Rectal smooth muscle tissue (tissue), 1 donor: ENCODE measurements around the gene P2RX2.

Experiments
- H3K27ac ChIP-seq: one replicate; pipeline ENCODE4 v1.7.0; 2013; ENCODE audit warnings: low read depth, low read length, inconsistent platforms
- H3K27me3 ChIP-seq: one replicate; pipeline ENCODE4 v1.7.0; 2013; ENCODE audit warnings: low read length; ENCODE audit not compliant: control insufficient read depth, insufficient read depth
- H3K36me3 ChIP-seq: one replicate; pipeline ENCODE4 v1.7.0; 2013; ENCODE audit warnings: low read length; ENCODE audit not compliant: control insufficient read depth, insufficient read depth
- H3K4me1 ChIP-seq: one replicate; pipeline ENCODE4 v1.7.0; 2013; ENCODE audit warnings: low read length; ENCODE audit not compliant: control insufficient read depth, insufficient read depth
- H3K4me3 ChIP-seq: one replicate; pipeline ENCODE4 v1.7.0; 2013; ENCODE audit warnings: low read length
- H3K9ac ChIP-seq: one replicate; pipeline ENCODE4 v1.7.0; 2013; ENCODE audit warnings: low read length

The P2RX2 gene

GRCh38 chr12:132577191-132577920, 41.2 kb upstream of the P2RX2 start:
- Histone ChIP-seq H3K27ac (no peak overlapping the region), H3K9ac (no peak overlapping the region), H3K27me3 (no peaks in the 10 kb centered on the region), H3K36me3 (peaks cover 9% of the 10 kb centered on the region), H3K4me3 (no peak overlapping the region), H3K4me1 (no peaks in the 10 kb centered on the region)

GRCh38 chr12:132578118-132578517, 40.5 kb upstream of the P2RX2 start:
- H3K4me1 ChIP-seq = no peaks in the 10 kb centered on the region
- no peak overlapping the region for H3K4me3 ChIP-seq
- H3K27me3 ChIP-seq = no peaks in the 10 kb centered on the region
- peaks cover 9% of the 10 kb centered on the region for H3K36me3 ChIP-seq
- no peak overlapping the region for H3K27ac ChIP-seq
- no peak overlapping the region for H3K9ac ChIP-seq

- H3K9ac ChIP-seq = no peak overlapping the region
- peaks cover 9% of the 10 kb centered on the region for H3K36me3 ChIP-seq
- H3K27me3 ChIP-seq = no peaks in the 10 kb centered on the region
- H3K27ac ChIP-seq = no peak overlapping the region
- no peaks in the 10 kb centered on the region for H3K4me1 ChIP-seq
- H3K4me3 ChIP-seq = no peak overlapping the region
Observed at GRCh38 chr12:132578826-132579225, 39.8 kb upstream of the P2RX2 start.

GRCh38 chr12:132579744-132580143, 38.8 kb upstream of the P2RX2 start:
- H3K27me3 ChIP-seq = no peaks in the 10 kb centered on the region
- H3K4me3 ChIP-seq = no peak overlapping the region
- peaks cover 7% of the 10 kb centered on the region for H3K36me3 ChIP-seq
- no peak overlapping the region for H3K27ac ChIP-seq
- no peaks in the 10 kb centered on the region for H3K4me1 ChIP-seq
- no peak overlapping the region for H3K9ac ChIP-seq

- H3K36me3 ChIP-seq = peaks cover 7% of the 10 kb centered on the region
- no peaks in the 10 kb centered on the region for H3K4me1 ChIP-seq
Observed at GRCh38 chr12:132580701-132581292, 37.8 kb upstream of the P2RX2 start.

GRCh38 chr12:132581348-132582057, 37.1 kb upstream of the P2RX2 start:
- no peak overlapping the region for H3K9ac ChIP-seq
- no peaks in the 10 kb centered on the region for H3K27me3 ChIP-seq
- peaks cover 7% of the 10 kb centered on the region for H3K36me3 ChIP-seq
- no peaks in the 10 kb centered on the region for H3K4me1 ChIP-seq
- no peak overlapping the region for H3K27ac ChIP-seq
- no peak overlapping the region for H3K4me3 ChIP-seq

More at GRCh38 chr12:132580701-132581292, 37.8 kb upstream of the P2RX2 start:
- Histone ChIP-seq H3K27me3 (no peaks in the 10 kb centered on the region), H3K27ac (no peak overlapping the region), H3K9ac (no peak overlapping the region), H3K4me3 (no peak overlapping the region)

- Histone ChIP-seq H3K9ac (no peak overlapping the region), H3K4me3 (no peak overlapping the region), H3K27ac (no peak overlapping the region), H3K36me3 (peaks cover 7% of the 10 kb centered on the region), H3K27me3 (no peaks in the 10 kb centered on the region), H3K4me1 (no peaks in the 10 kb centered on the region)
Observed at GRCh38 chr12:132582058-132582420, 36.5 kb upstream of the P2RX2 start.

- no peak overlapping the region for H3K9ac ChIP-seq
- H3K36me3 ChIP-seq = peaks cover 5% of the 10 kb centered on the region
- no peak overlapping the region for H3K4me3 ChIP-seq
- H3K4me1 ChIP-seq = no peaks in the 10 kb centered on the region
- H3K27me3 ChIP-seq = no peaks in the 10 kb centered on the region
- no peak overlapping the region for H3K27ac ChIP-seq
Observed at GRCh38 chr12:132582582-132583410, 35.8 kb upstream of the P2RX2 start.

- Histone ChIP-seq H3K27me3 (no peaks in the 10 kb centered on the region), H3K27ac (no peak overlapping the region), H3K36me3 (peaks cover 3% of the 10 kb centered on the region), H3K9ac (no peak overlapping the region), H3K4me3 (no peak overlapping the region), H3K4me1 (no peaks in the 10 kb centered on the region)
Observed at GRCh38 chr12:132583411-132583710, 35.2 kb upstream of the P2RX2 start.

GRCh38 chr12:132583736-132584135, 34.8 kb upstream of the P2RX2 start:
- no peak overlapping the region for H3K4me3 ChIP-seq

GRCh38 chr12:132584429-132584828, 34.1 kb upstream of the P2RX2 start:
- no peaks in the 10 kb centered on the region for H3K27me3 ChIP-seq
- no peak overlapping the region for H3K9ac ChIP-seq
- H3K4me3 ChIP-seq = no peak overlapping the region
- no peaks in the 10 kb centered on the region for H3K36me3 ChIP-seq
- no peaks in the 10 kb centered on the region for H3K4me1 ChIP-seq
- no peak overlapping the region for H3K27ac ChIP-seq

More at GRCh38 chr12:132583736-132584135, 34.8 kb upstream of the P2RX2 start:
- H3K36me3 ChIP-seq = no peaks in the 10 kb centered on the region
- no peaks in the 10 kb centered on the region for H3K27me3 ChIP-seq
- no peak overlapping the region for H3K9ac ChIP-seq
- no peaks in the 10 kb centered on the region for H3K4me1 ChIP-seq
- H3K27ac ChIP-seq = no peak overlapping the region

GRCh38 chr12:132585177-132585576, 33.4 kb upstream of the P2RX2 start:
- Histone ChIP-seq H3K4me1 (no peaks in the 10 kb centered on the region), H3K9ac (no peak overlapping the region), H3K27me3 (no peaks in the 10 kb centered on the region), H3K27ac (no peak overlapping the region), H3K36me3 (no peaks in the 10 kb centered on the region), H3K4me3 (no peak overlapping the region)
